GM19328 (cell line): Measurements from ENCODE around the gene ENPP1.
"Not testable (repeated sequence)": the region's sequence is repeated elsewhere in the genome, so short reads cannot be mapped to it uniquely, and the experiment has no call there.

Source experiments
- ATAC-seq: cut with Tn5 transposase; IDR thresholded peaks from one replicate; pipeline ENCODE4 v1.9.1; 2021; ENCODE audit warnings: mild to moderate bottlenecking, moderate library complexity; ENCODE audit not compliant: unreplicated experiment

The ENPP1 gene

GRCh38 chr6:131828080-131828479, 20.3 kb downstream of the ENPP1 start:
- no peak for ATAC-seq

GRCh38 chr6:131828951-131829350, 21.1 kb downstream of the ENPP1 start:
- ATAC-seq: no peak

- no peak for ATAC-seq
Measured at GRCh38 chr6:131831392-131831791, 23.6 kb downstream of the ENPP1 start.

GRCh38 chr6:131831886-131832285, 24.1 kb downstream of the ENPP1 start:
- ATAC-seq: no peak

- ATAC-seq: no peak
Measured at GRCh38 chr6:131832363-131832762, 24.5 kb downstream of the ENPP1 start.

- ATAC-seq: no peak
Measured at GRCh38 chr6:131838051-131838450, 30.2 kb downstream of the ENPP1 start.

- ATAC-seq: no peak
Measured at GRCh38 chr6:131839388-131839787, 31.6 kb downstream of the ENPP1 start.

GRCh38 chr6:131840441-131840840, 32.6 kb downstream of the ENPP1 start:
- no peak for ATAC-seq

GRCh38 chr6:131840936-131841583, 33.2 kb downstream of the ENPP1 start:
- ATAC-seq: no peak

- ATAC-seq: no peak
Measured at GRCh38 chr6:131843768-131844167, 35.9 kb downstream of the ENPP1 start.

GRCh38 chr6:131844243-131844841, 36.5 kb downstream of the ENPP1 start:
- ATAC-seq: no peak

GRCh38 chr6:131846023-131846663, 38.3 kb downstream of the ENPP1 start:
- ATAC-seq: no peak

- ATAC-seq: no peak
Measured at GRCh38 chr6:131846905-131847304, 39.1 kb downstream of the ENPP1 start.

GRCh38 chr6:131849799-131850198, 42.0 kb downstream of the ENPP1 start:
- no peak for ATAC-seq

GRCh38 chr6:131851049-131851769, 43.4 kb downstream of the ENPP1 start:
- ATAC-seq: no peak

- ATAC-seq: no peak
Measured at GRCh38 chr6:131852200-131852599, 44.4 kb downstream of the ENPP1 start.

GRCh38 chr6:131854803-131855202, 47.0 kb downstream of the ENPP1 start:
- no peak for ATAC-seq

GRCh38 chr6:131858765-131859415, 51.1 kb downstream of the ENPP1 start:
- no peak for ATAC-seq

GRCh38 chr6:131859658-131860057, 51.8 kb downstream of the ENPP1 start:
- ATAC-seq: not testable (repeated sequence)

- no peak for ATAC-seq
Measured at GRCh38 chr6:131861381-131861780, 53.6 kb downstream of the ENPP1 start.

GRCh38 chr6:131862476-131862875, 54.7 kb downstream of the ENPP1 start:
- no peak for ATAC-seq
